UCSD-AML1 (cell line): ENCODE data around the gene DBN1.
A peak's percentile ranks its signal among the peaks of the same experiment; 100 is the strongest.
"Not testable (repeated sequence)": the region's sequence is repeated elsewhere in the genome, so short reads cannot be mapped to it uniquely, and the experiment has no call there.

Experiments
- DNase-seq: peaks from one replicate; lab custom pipeline; 2025; ENCODE audit not compliant: unreplicated experiment; lab: John Stamatoyannopoulos, UW

DBN1 gene

GRCh38 chr5:177491983-177492746 lies 18.7 kb upstream of the DBN1 start:
- no peak for DNase-seq

- DNase-seq: peak; percentile 59
These were observed 18.1 kb upstream of the DBN1 start for GRCh38 chr5:177491429-177491945.

GRCh38 chr5:177490992-177491391 lies 17.6 kb upstream of the DBN1 start:
- no peak for DNase-seq

GRCh38 chr5:177490311-177490991 lies 17.0 kb upstream of the DBN1 start:
- no peak for DNase-seq

- DNase-seq: no peak
These were observed 15.8 kb upstream of the DBN1 start for GRCh38 chr5:177489119-177489716.

- DNase-seq: no peak
These were observed 14.5 kb upstream of the DBN1 start for GRCh38 chr5:177487975-177488374.

- DNase-seq: no peak
These were observed 13.7 kb upstream of the DBN1 start for GRCh38 chr5:177487144-177487543.

GRCh38 chr5:177486256-177486655 lies 12.8 kb upstream of the DBN1 start:
- no peak for DNase-seq

GRCh38 chr5:177485753-177486152 lies 12.3 kb upstream of the DBN1 start:
- DNase-seq: not testable (repeated sequence)

- no peak for DNase-seq
These were observed 11.6 kb upstream of the DBN1 start for GRCh38 chr5:177484902-177485549.

- DNase-seq: no peak
These were observed 10.8 kb upstream of the DBN1 start for GRCh38 chr5:177483994-177484901.

GRCh38 chr5:177483042-177483441 lies 9.6 kb upstream of the DBN1 start:
- no peak for DNase-seq

- no peak for DNase-seq
These were observed 8.9 kb upstream of the DBN1 start for GRCh38 chr5:177482359-177482795.

- DNase-seq: no peak
These were observed 6.3 kb upstream of the DBN1 start for GRCh38 chr5:177479774-177480173.

GRCh38 chr5:177478711-177479646 lies 5.5 kb upstream of the DBN1 start:
- DNase-seq: peak; percentile 62

GRCh38 chr5:177477701-177478477 lies 4.5 kb upstream of the DBN1 start:
- no peak for DNase-seq

- DNase-seq: no peak
These were observed 3.2 kb upstream of the DBN1 start for GRCh38 chr5:177476531-177477233.
